ENCODE measurements around the gene ZNF764. TPM values are rescaled to one million over a fixed set of nuclear protein-coding genes. Genes with fewer than 3 reads are reported as not detected.

ZNF764 gene
- total RNA-seq, 1 donor from 2014 or later: 20.2 TPM

GRCh38 chr16:30562021-30562420, 3.8 kb upstream of the ZNF764 start:
- Mint-ChIP-seq H3K9me3 (peaks cover 4% of the 10 kb centered on the region), H3K36me3 (no peaks in the 10 kb centered on the region), H3K27ac (no peak overlapping the region), H3K27me3 (no peaks in the 10 kb centered on the region), H3K4me3 (no peak overlapping the region), H3K4me1 (ENCODE audit: unreplicated experiment) (peaks cover 18% of the 10 kb centered on the region)
- DNase-seq (ENCODE audit: extremely low spot score, unreplicated experiment): no peak
- no peak for TF ChIP-seq CTCF (conservative IDR thresholded peaks at IDR 0.05)

GRCh38 chr16:30561089-30561816, 3.1 kb upstream of the ZNF764 start:
- Mint-ChIP-seq H3K27me3 (no peaks in the 10 kb centered on the region), H3K4me1 (ENCODE audit: unreplicated experiment) (peaks cover 14% of the 10 kb centered on the region), H3K4me3 (peak overlapping the region; percentile 62), H3K27ac (no peak overlapping the region), H3K36me3 (no peaks in the 10 kb centered on the region), H3K9me3 (peaks cover 4% of the 10 kb centered on the region)
- DNase-seq (ENCODE audit: extremely low spot score, unreplicated experiment): no peak
- TF ChIP-seq CTCF (conservative IDR thresholded peaks at IDR 0.05): no peak

GRCh38 chr16:30559690-30560089, 1.5 kb upstream of the ZNF764 start:
- H3K9me3 Mint-ChIP-seq: peaks cover 4% of the 10 kb centered on the region
- no peak for TF ChIP-seq CTCF (conservative IDR thresholded peaks at IDR 0.05)
- H3K36me3 Mint-ChIP-seq: no peaks in the 10 kb centered on the region
- peak overlapping the region; percentile 67 for H3K4me3 Mint-ChIP-seq
- DNase-seq (ENCODE audit: extremely low spot score, unreplicated experiment): no peak
- H3K4me1 Mint-ChIP-seq (ENCODE audit: unreplicated experiment): peaks cover 11% of the 10 kb centered on the region
- H3K27ac Mint-ChIP-seq: peak overlapping the region; percentile 86
- H3K27me3 Mint-ChIP-seq: no peaks in the 10 kb centered on the region

- TF ChIP-seq CTCF (conservative IDR thresholded peaks at IDR 0.05): no peak
- H3K4me3 Mint-ChIP-seq: peak overlapping the region; percentile 89
Measured at GRCh38 chr16:30558789-30559377, 709 bp upstream of the ZNF764 start.

GRCh38 chr16:30557707-30557956, 542 bp downstream of the ZNF764 start:
- Mint-ChIP-seq H3K27me3 (no peaks in the 10 kb centered on the region), H3K4me1 (ENCODE audit: unreplicated experiment) (peaks cover 26% of the 10 kb centered on the region), H3K36me3 (peaks cover 11% of the 10 kb centered on the region), H3K27ac (peak overlapping the region; percentile 89), H3K4me3 (peak overlapping the region; percentile 89), H3K9me3 (peaks cover 4% of the 10 kb centered on the region)
- DNase-seq (ENCODE audit: extremely low spot score, unreplicated experiment): no peak
- no peak for TF ChIP-seq CTCF (conservative IDR thresholded peaks at IDR 0.05)

More at GRCh38 chr16:30558789-30559377, 709 bp upstream of the ZNF764 start:
- DNase-seq (ENCODE audit: extremely low spot score, unreplicated experiment): no peak
- no peaks in the 10 kb centered on the region for H3K27me3 Mint-ChIP-seq
- peak overlapping the region; percentile 89 for H3K27ac Mint-ChIP-seq
- H3K36me3 Mint-ChIP-seq: peaks cover 6% of the 10 kb centered on the region
- peaks cover 4% of the 10 kb centered on the region for H3K9me3 Mint-ChIP-seq
- H3K4me1 Mint-ChIP-seq (ENCODE audit: unreplicated experiment): peaks cover 17% of the 10 kb centered on the region

All from type B pancreatic cell (in vitro differentiated cells).